HG02571 (cell line): ENCODE measurements around the gene HSFY1.
"Not testable (repeated sequence)": the region's sequence is repeated elsewhere in the genome, so short reads cannot be mapped to it uniquely, and the experiment has no call there.

Source experiments
- ATAC-seq: cut with Tn5 transposase; IDR thresholded peaks from one replicate; pipeline ENCODE4 v1.9.1; 2021; ENCODE audit warnings: mild to moderate bottlenecking, moderate library complexity; ENCODE audit not compliant: unreplicated experiment

HSFY1 gene

GRCh38 chrY:18546420-18546819, at the start of gene HSFY1:
Gene HSFY1 (plus strand): TSS chrY:18546720. CDS start chrY:18546788, 68 bp downstream.
- ATAC-seq, result not testable (repeated sequence)

GRCh38 chrY:18504266-18504665, 42.3 kb upstream of the HSFY1 start:
- ATAC-seq, result not testable (repeated sequence)

GRCh38 chrY:18530995-18531655, 15.4 kb upstream of the HSFY1 start:
- ATAC-seq, result not testable (repeated sequence)

GRCh38 chrY:18538952-18539351, 7.6 kb upstream of the HSFY1 start:
- ATAC-seq, result not testable (repeated sequence)

GRCh38 chrY:18553132-18553531, 6.6 kb downstream of the HSFY1 start:
- not testable (repeated sequence) for ATAC-seq

GRCh38 chrY:18565915-18566314, 19.4 kb downstream of the HSFY1 start:
- ATAC-seq, result not testable (repeated sequence)
